ENCODE measurements around the gene DGLUCY.
A peak's percentile ranks its signal among the peaks of the same experiment; 100 is the strongest.

GRCh38 chr14:91255026-91255695, 141.3 kb downstream of the DGLUCY start:
- TF ChIP-seq CTCF (conservative IDR thresholded peaks at IDR 0.05; ENCODE audit: low read length) (0 out of 2 replicates have a peak, but pooled peaks have one; percentile 31), EZH2phosphoT487 (IDR thresholded peaks at IDR 0.05; ENCODE audit: borderline replicate concordance) (no peak)
